Ovary (tissue), 9 donors: Measurements from ENCODE around the gene PRB3. TPM values are rescaled to one million over a fixed set of nuclear protein-coding genes. Genes with fewer than 3 reads are reported as not detected.

Source experiments
- DNase-seq, 5 donors: peaks; one replicate each; pipeline ENCODE4 v3.0.0-alpha.2; 2019 to 2020
- H3K27ac ChIP-seq, 2 donors: fragments of 200-600 bp; one replicate each; pipeline versions ENCODE4 v1.5.1 to v1.8.0; 2019 to 2022
- H3K27me3 ChIP-seq: fragments of 200-600 bp; one replicate; pipeline ENCODE4 v1.8.0; 2022
- H3K36me3 ChIP-seq: fragments of 200-600 bp; sonication (generic); one replicate; pipeline ENCODE4 v1.5.1; 2019
- H3K4me1 ChIP-seq: one replicate; pipeline ENCODE4 v1.8.1; 2013; ENCODE audit warnings: mild to moderate bottlenecking, moderate library complexity; ENCODE audit not compliant: insufficient read depth
- H3K4me3 ChIP-seq: fragments of 200-600 bp; sonication (generic); one replicate; pipeline ENCODE4 v1.5.1; 2017
- H3K9me3 ChIP-seq, 2 donors: fragments of 200-600 bp in 1 of 2; sonication (generic) in 1 of 2; one replicate each; pipeline versions ENCODE4 v1.5.1 to v1.8.1; 2013 to 2019; ENCODE audit warnings: mild to moderate bottlenecking in 1 of 2, moderate library complexity in 1 of 2
- EP300 ChIP-seq: sonication (generic); formaldehyde crosslinking; IDR thresholded peaks from one replicate; pipeline ENCODE4 v1.6.1; 2017; ENCODE audit warnings: antibody characterized with exemption
- POLR2A ChIP-seq: fragments of 450-650 bp; IDR thresholded peaks from one replicate; pipeline ENCODE4 v1.6.1; 2017; ENCODE audit warnings: antibody characterized with exemption, mild to moderate bottlenecking, moderate library complexity
- WGBS, 3 donors: extraction: QIAGEN DNeasy Blood & Tissue Kit in 1 of 3; methylation state at CpG; one replicate each; pipeline versions ENCODE4 v1.1.5 to v1.1.7; 2013 to 2017; 5-methylcytosine and 5-hydroxymethylcytosine counted together
- intact Hi-C, 4 donors: fragments of 100-400 bp; cut with DNase I; formaldehyde crosslinking; loops; one replicate each; pipeline versions ENCODE4 v1.11.0 to v1.15.1; 2022 to 2023
- polyA plus RNA-seq, 2 donors: library from polyadenylated mRNA; stranded (reverse); fragments of 200-250 nt in 1 of 2; fragments of 350-450 nt in 1 of 2; fragmentation: Illumina TruSeq in 1 of 2; extraction: RNeasy Lipid Tissue Mini Kit (QIAGEN cat#74804) in 1 of 2; gene quantifications; one replicate each; pipeline ENCODE4 v1.2.3, GENCODE V29; 2013 to 2014
- total RNA-seq, 7 donors: library from RNA; depleted of rRNA in 2 of 7; stranded (reverse); fragments of >200 nt in 2 of 7; fragmentation: NEBNext Ultra II Directional in 3 of 7; extraction: Animal tissue kit (Norgen Biotek cat#: 25700) in 3 of 7; gene quantifications; one replicate each; pipeline versions ENCODE4 v1.1.0 to v1.2.4, GENCODE V29; 2016 to 2023
- TF ChIP-seq, protein P1 (sequence below), 3 donors: fragments of 450-650 bp in 2 of 3; fragments of 200-600 bp in 1 of 3; IDR thresholded peaks; one replicate each; pipeline versions ENCODE4 v1.5.1 to v1.8.0; 2016 to 2022; ENCODE audit warnings: antibody characterized with exemption in 3 of 3, mild to moderate bottlenecking in 1 of 3
- donor health status: DM: no; HTN: no; CAD: no; lungs with moderate emphysema.
- donor health status: DM: no; HTN: no; CAD: no.
- donor health status: Bipolar disorder and iron deficiency.
- donor health status: DM: yes; HTN: yes; CAD: no.
- donor health status: DM: no; HTN: no; CAD: no.
- donor health status: DM: yes; HTN: yes; CAD: no.

The PRB3 gene
- total and polyA plus RNA-seq, 9 donors: not detected

GRCh38 chr12:11233532-11233931 is 36.0 kb downstream of the PRB3 start:
- H3K4me3 ChIP-seq: no peak overlapping the region
- DNase-seq: no peak
- no peak overlapping the region for H3K27ac ChIP-seq
- H3K27me3 ChIP-seq: no peaks in the 10 kb centered on the region
- intact Hi-C loops: no loop called here
- no peaks in the 10 kb centered on the region for H3K9me3 ChIP-seq
- TF ChIP-seq, protein P1, sequence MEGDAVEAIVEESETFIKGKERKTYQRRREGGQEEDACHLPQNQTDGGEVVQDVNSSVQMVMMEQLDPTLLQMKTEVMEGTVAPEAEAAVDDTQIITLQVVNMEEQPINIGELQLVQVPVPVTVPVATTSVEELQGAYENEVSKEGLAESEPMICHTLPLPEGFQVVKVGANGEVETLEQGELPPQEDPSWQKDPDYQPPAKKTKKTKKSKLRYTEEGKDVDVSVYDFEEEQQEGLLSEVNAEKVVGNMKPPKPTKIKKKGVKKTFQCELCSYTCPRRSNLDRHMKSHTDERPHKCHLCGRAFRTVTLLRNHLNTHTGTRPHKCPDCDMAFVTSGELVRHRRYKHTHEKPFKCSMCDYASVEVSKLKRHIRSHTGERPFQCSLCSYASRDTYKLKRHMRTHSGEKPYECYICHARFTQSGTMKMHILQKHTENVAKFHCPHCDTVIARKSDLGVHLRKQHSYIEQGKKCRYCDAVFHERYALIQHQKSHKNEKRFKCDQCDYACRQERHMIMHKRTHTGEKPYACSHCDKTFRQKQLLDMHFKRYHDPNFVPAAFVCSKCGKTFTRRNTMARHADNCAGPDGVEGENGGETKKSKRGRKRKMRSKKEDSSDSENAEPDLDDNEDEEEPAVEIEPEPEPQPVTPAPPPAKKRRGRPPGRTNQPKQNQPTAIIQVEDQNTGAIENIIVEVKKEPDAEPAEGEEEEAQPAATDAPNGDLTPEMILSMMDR (IDR thresholded peaks at IDR 0.05): no peak
- TF ChIP-seq EP300: no peak
- no peak for TF ChIP-seq POLR2A
- no peaks in the 10 kb centered on the region for H3K4me1 ChIP-seq
- H3K36me3 ChIP-seq: no peaks in the 10 kb centered on the region
- 51 to 54% (median 53%) methylated on average over 5 of the region's 5 CpGs for WGBS, 3 donors

- TF ChIP-seq POLR2A: no peak
- TF ChIP-seq, protein P1 (IDR thresholded peaks at IDR 0.05): no peak
- no peak for TF ChIP-seq EP300
- Histone ChIP-seq H3K9me3 (no peaks in the 10 kb centered on the region), H3K27ac (no peak overlapping the region), H3K4me3 (no peak overlapping the region), H3K27me3 (no peaks in the 10 kb centered on the region), H3K4me1 (no peaks in the 10 kb centered on the region), H3K36me3 (no peaks in the 10 kb centered on the region)
- intact Hi-C loops: no loop called here
- WGBS, 3 donors: 39 to 44% (median 41%) methylated on average over 5 of the region's 5 CpGs
- DNase-seq: no peak
Measured at GRCh38 chr12:11228296-11228879, 41.1 kb downstream of the PRB3 start.

GRCh38 chr12:11227373-11227772 is 42.1 kb downstream of the PRB3 start:
- no peaks in the 10 kb centered on the region for H3K4me1 ChIP-seq

More at GRCh38 chr12:11227373-11227772, 42.1 kb downstream of the PRB3 start:
- no peak overlapping the region for H3K27ac ChIP-seq
- H3K9me3 ChIP-seq: no peaks in the 10 kb centered on the region
- no peak overlapping the region for H3K4me3 ChIP-seq
- no peak for DNase-seq
- no peaks in the 10 kb centered on the region for H3K27me3 ChIP-seq
- intact Hi-C loops: no loop called here
- WGBS, 3 donors: 78 to 87% (median 83%) methylated on average over 4 of the region's 4 CpGs
- no peaks in the 10 kb centered on the region for H3K36me3 ChIP-seq
- TF ChIP-seq, protein P1 (IDR thresholded peaks at IDR 0.05): no peak
- TF ChIP-seq EP300: no peak
- no peak for TF ChIP-seq POLR2A

Other genes starting within 250 kb of the PRB3 start
- gene TAS2R19, start 247.1 kb downstream of the PRB3 start, total RNA-seq: 1 to 10 TPM; 2.8 to 8.2 (median 3.4) TPM
- gene TAS2R19, start 247.1 kb downstream of the PRB3 start, polyA plus RNA-seq: under 1 TPM; 0.45 TPM
- gene TAS2R31, start 238.3 kb downstream of the PRB3 start, total RNA-seq: 1 to 10 TPM; 2.4 to 8.6 (median 4.5) TPM
- gene TAS2R31, start 238.3 kb downstream of the PRB3 start, polyA plus RNA-seq: under 1 TPM; 0.18 to 0.61 TPM
- 1 to 10 TPM in 5 of 7 donors, under 1 TPM in 2; 0.54 to 4.0 (median 1.7) TPM for gene TAS2R46, start 207.4 kb downstream of the PRB3 start, total RNA-seq
- gene TAS2R46, start 207.4 kb downstream of the PRB3 start, polyA plus RNA-seq: not detected
- 1 to 10 TPM in 3 of 7 donors, under 1 TPM in 3, not detected in 1; 0.45 to 6.9 (median 1.2) TPM for gene TAS2R43, start 177.4 kb downstream of the PRB3 start, total RNA-seq
- under 1 TPM; 0.10 to 0.50 TPM for gene TAS2R43, start 177.4 kb downstream of the PRB3 start, polyA plus RNA-seq
- 1 to 10 TPM; 2.3 to 9.9 (median 4.5) TPM for gene TAS2R30, start 135.1 kb downstream of the PRB3 start, total RNA-seq
- gene TAS2R30, start 135.1 kb downstream of the PRB3 start, polyA plus RNA-seq: under 1 TPM; 0.10 to 0.67 TPM
- gene SMIM10L1, start 98.5 kb downstream of the PRB3 start, total RNA-seq: 1 to 10 TPM; 3.3 to 7.0 (median 5.9) TPM
- 1 to 10 TPM; 4.3 to 9.8 TPM for gene SMIM10L1, start 98.5 kb downstream of the PRB3 start, polyA plus RNA-seq
- gene TAS2R42, start 82.8 kb downstream of the PRB3 start, total RNA-seq: not detected
- not detected for gene TAS2R42, start 82.8 kb downstream of the PRB3 start, polyA plus RNA-seq
- gene PRB4, start 40.7 kb upstream of the PRB3 start, total RNA-seq: not detected
- gene PRB4, start 40.7 kb upstream of the PRB3 start, polyA plus RNA-seq: not detected
- gene PRB2, start 125.9 kb upstream of the PRB3 start, total RNA-seq: not detected
- gene PRB2, start 125.9 kb upstream of the PRB3 start, polyA plus RNA-seq: not detected